Keratinocyte (primary cell): Measurements from ENCODE around the gene CYP27A1. TPM values are rescaled to one million over a fixed set of nuclear protein-coding genes. Genes with fewer than 3 reads are reported as not detected.

Experiments used
- DNase-seq: peaks from one replicate; pipeline ENCODE4 v3.0.0-alpha.2; 2011; ENCODE audit warnings: low read depth, missing footprints, low spot score
- FAIRE-seq: peaks from 2 replicates; lab custom pipeline; 2011; peaks lifted over from hg19 to GRCh38; lab: Jason Lieb, UNC
- H2AFZ ChIP-seq: 2 replicates; pipeline ENCODE4 v1.6.0; 2012; ENCODE audit warnings: low read length, control low read depth, inconsistent platforms; ENCODE audit not compliant: control insufficient read depth
- H3K27ac ChIP-seq: 2 replicates; pipeline ENCODE4 v1.5.1; 2011; ENCODE audit warnings: low read length; ENCODE audit not compliant: control insufficient read depth, insufficient read depth
- H3K27me3 ChIP-seq: 3 replicates; pipeline ENCODE4 v1.6.0; 2011; ENCODE audit warnings: low read length; ENCODE audit not compliant: control insufficient read depth, insufficient read depth; ENCODE audit errors: extremely low read depth
- H3K36me3 ChIP-seq, 2 experiments: 2 replicates in 1 of 2; 3 replicates in 1 of 2; pipeline ENCODE4 v1.5.1; 2011; ENCODE audit warnings: low read length in 2 of 2, mild to moderate bottlenecking in 1 of 2; ENCODE audit not compliant: control insufficient read depth in 2 of 2, insufficient read depth in 2 of 2; ENCODE audit errors: extremely low read depth in 1 of 2
- H3K4me1 ChIP-seq: 3 replicates; pipeline ENCODE4 v1.5.1; 2011; ENCODE audit warnings: low read length; ENCODE audit not compliant: control insufficient read depth, insufficient read depth; ENCODE audit errors: extremely low read depth
- H3K4me2 ChIP-seq: 3 replicates; pipeline ENCODE4 v1.6.0; 2011; ENCODE audit warnings: low read depth, low read length; ENCODE audit not compliant: control insufficient read depth, insufficient read depth; ENCODE audit errors: extremely low read depth
- H3K4me3 ChIP-seq, 3 experiments: fragments of 200-600 bp in 1 of 3; sonication (generic) in 1 of 3; 2 replicates in 2 of 3; 3 replicates in 1 of 3; pipeline ENCODE4 v1.5.1; 2011 to 2016; ENCODE audit warnings: low read length in 3 of 3, mild to moderate bottlenecking in 3 of 3, control low read depth in 2 of 3, inconsistent platforms in 1 of 3, low read depth in 1 of 3, mixed read lengths in 1 of 3, mixed run types in 1 of 3, moderate library complexity in 1 of 3; ENCODE audit not compliant: control insufficient read depth in 2 of 3, insufficient read depth in 2 of 3; ENCODE audit errors: extremely low read depth in 1 of 3
- H3K79me2 ChIP-seq: 2 replicates; pipeline ENCODE4 v1.6.0; 2012; ENCODE audit warnings: low read length; ENCODE audit not compliant: control insufficient read depth, insufficient read depth
- H3K9ac ChIP-seq: 3 replicates; pipeline ENCODE4 v1.6.0; 2011; ENCODE audit warnings: low read length; ENCODE audit not compliant: control insufficient read depth, insufficient read depth; ENCODE audit errors: extremely low read depth
- H3K9me1 ChIP-seq: 3 replicates; pipeline ENCODE4 v1.6.0; 2011; ENCODE audit warnings: low read length; ENCODE audit not compliant: control insufficient read depth, insufficient read depth; ENCODE audit errors: extremely low read depth
- H3K9me3 ChIP-seq: 2 replicates; pipeline ENCODE4 v1.5.1; 2012; ENCODE audit warnings: low read depth, low read length; ENCODE audit not compliant: control insufficient read depth
- H4K20me1 ChIP-seq: 3 replicates; pipeline ENCODE4 v1.6.0; 2011; ENCODE audit warnings: low read length; ENCODE audit not compliant: control insufficient read depth, insufficient read depth; ENCODE audit errors: extremely low read depth
- EZH2 ChIP-seq: IDR thresholded peaks from one replicate; pipeline ENCODE4 v1.6.1; 2012; ENCODE audit warnings: inconsistent platforms, mild to moderate bottlenecking, low read length, moderate library complexity
- dilution Hi-C: fragments of 300-500 bp; cut with MboI; formaldehyde crosslinking; loops from one replicate; pipeline ENCODE4 v1.7.0; 2020; ENCODE audit warnings: low sequenced_read_pairs; ENCODE audit not compliant: extremely low pct_ligation_motif_present
- polyA plus RNA-seq, 5 experiments: library from polyadenylated mRNA; depleted of rRNA in 3 of 5; stranded (reverse) in 3 of 5; stranded (forward) in 1 of 5; unstranded in 1 of 5; fragments of >200 nt; gene quantifications; 1 replicate in 1 of 5; 2 replicates in 3 of 5; 3 replicates in 1 of 5; pipeline versions ENCODE4 v1.2.1 to v1.2.3, GENCODE V29; 2011 to 2012; ENCODE audit warnings: missing spikeins in 2 of 5, low read depth in 1 of 5, low replicate concordance in 1 of 5
- TF ChIP-seq, protein P1 (sequence below), 3 experiments: IDR thresholded peaks in 1 of 3; conservative IDR thresholded peaks in 1 of 3; optimal IDR thresholded peaks in 1 of 3; 2 replicates in 2 of 3; 3 replicates in 1 of 3; pipeline versions ENCODE3 to v1.5.1; 2011; ENCODE audit warnings: low read length in 3 of 3, mild to moderate bottlenecking in 3 of 3, moderate library complexity in 2 of 3, control low read depth in 1 of 3, inconsistent platforms in 1 of 3; ENCODE audit not compliant: insufficient read depth in 2 of 3; ENCODE audit errors: extremely low read depth in 1 of 3

Gene CYP27A1
- polyA plus RNA-seq, 1 donor (not counting 4 experiments of a cell fraction or from before 2014, with no cell fraction given) = 0.12 TPM

DNA sequence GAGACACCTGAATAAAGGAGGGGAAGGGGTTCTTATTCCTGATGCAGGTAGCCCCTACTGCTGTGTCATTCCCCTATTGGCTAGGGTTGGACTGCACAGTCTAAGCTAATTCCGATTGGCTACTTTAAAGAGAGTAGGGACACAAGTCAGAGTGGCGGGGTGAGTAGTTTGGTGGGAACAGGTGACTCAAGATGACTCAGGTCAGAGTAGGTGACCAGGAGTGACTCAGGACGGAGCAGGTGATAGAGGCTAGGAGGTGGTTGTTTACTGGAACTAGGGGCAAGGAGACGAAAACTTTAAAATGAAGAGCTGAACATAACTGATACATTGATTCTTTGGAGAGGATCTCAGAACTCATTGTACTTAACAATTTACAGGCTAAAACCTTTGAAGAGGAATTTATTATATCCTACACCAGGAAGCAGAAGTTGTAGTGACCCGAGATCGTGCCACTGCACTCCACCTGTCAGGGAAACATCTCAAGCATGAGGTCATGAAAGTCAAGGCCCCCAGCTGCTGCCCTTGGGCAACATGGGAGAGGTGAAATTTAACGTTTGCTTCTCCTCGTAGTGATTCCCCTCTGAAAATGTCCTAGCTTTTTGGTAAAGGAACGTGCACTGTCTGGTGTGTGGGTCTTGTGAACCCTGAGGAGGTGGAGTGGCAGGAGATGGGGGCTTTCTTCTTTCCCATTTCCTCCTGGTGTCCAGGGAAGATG, 4.5 kb upstream of the CYP27A1 start:
- Histone ChIP-seq H4K20me1 (no peaks in the 10 kb centered on the region), H3K9ac (no peak overlapping the region), H2AFZ (no peak overlapping the region), H3K27ac (no peak overlapping the region), H3K4me2 (no peak overlapping the region), H3K9me1 (no peaks in the 10 kb centered on the region), H3K9me3 (peaks cover 6% of the 10 kb centered on the region), H3K79me2 (no peaks in the 10 kb centered on the region), H3K27me3 (peaks cover 7% of the 10 kb centered on the region), H3K36me3 (no peaks in the 10 kb centered on the region), H3K4me3 (no peak overlapping the region), H3K4me1 (no peaks in the 10 kb centered on the region)
- no peak for DNase-seq
- dilution Hi-C loops = no loop called here
- no peak for FAIRE-seq
- no peak for TF ChIP-seq EZH2
- TF ChIP-seq, protein P1, sequence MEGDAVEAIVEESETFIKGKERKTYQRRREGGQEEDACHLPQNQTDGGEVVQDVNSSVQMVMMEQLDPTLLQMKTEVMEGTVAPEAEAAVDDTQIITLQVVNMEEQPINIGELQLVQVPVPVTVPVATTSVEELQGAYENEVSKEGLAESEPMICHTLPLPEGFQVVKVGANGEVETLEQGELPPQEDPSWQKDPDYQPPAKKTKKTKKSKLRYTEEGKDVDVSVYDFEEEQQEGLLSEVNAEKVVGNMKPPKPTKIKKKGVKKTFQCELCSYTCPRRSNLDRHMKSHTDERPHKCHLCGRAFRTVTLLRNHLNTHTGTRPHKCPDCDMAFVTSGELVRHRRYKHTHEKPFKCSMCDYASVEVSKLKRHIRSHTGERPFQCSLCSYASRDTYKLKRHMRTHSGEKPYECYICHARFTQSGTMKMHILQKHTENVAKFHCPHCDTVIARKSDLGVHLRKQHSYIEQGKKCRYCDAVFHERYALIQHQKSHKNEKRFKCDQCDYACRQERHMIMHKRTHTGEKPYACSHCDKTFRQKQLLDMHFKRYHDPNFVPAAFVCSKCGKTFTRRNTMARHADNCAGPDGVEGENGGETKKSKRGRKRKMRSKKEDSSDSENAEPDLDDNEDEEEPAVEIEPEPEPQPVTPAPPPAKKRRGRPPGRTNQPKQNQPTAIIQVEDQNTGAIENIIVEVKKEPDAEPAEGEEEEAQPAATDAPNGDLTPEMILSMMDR (optimal IDR thresholded peaks at IDR 0.05 in 1 of 3, IDR thresholded peaks at IDR 0.05 in 1 of 3, conservative IDR thresholded peaks at IDR 0.05 in 1 of 3; ENCODE audit: extremely low read depth in 1 of 3, insufficient read depth in 2 of 3, low read length in 3 of 3) = no peak

DNA sequence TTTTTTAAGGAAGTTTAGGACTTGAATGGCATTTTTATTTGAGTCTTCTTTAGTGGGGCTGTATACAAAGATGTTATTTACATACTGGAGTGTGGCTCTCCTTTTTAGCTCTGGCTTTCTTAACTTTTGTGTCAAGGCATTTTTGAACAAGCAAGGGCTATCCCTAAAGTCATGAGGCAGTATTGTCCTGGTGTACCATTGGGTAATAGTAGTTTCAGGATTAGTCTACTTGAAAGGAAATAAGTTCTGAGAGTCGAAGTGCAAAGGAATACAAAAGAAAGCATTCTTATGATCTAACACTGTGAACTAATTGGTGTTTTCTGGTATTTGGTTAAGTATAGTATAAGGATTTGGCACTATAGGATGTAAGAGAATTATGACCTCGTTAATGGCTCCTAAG, 1.9 kb upstream of the CYP27A1 start:
- Histone ChIP-seq H3K27ac (no peak overlapping the region), H3K4me2 (no peak overlapping the region), H3K9me3 (peaks cover 6% of the 10 kb centered on the region), H2AFZ (no peak overlapping the region), H3K9me1 (no peaks in the 10 kb centered on the region), H4K20me1 (no peaks in the 10 kb centered on the region), H3K36me3 (no peaks in the 10 kb centered on the region), H3K4me3 (no peak overlapping the region), H3K79me2 (no peaks in the 10 kb centered on the region), H3K9ac (no peak overlapping the region), H3K4me1 (no peaks in the 10 kb centered on the region), H3K27me3 (peaks cover 7% of the 10 kb centered on the region)
- FAIRE-seq (no peak), DNase-seq (no peak)
- TF ChIP-seq EZH2 = no peak
- TF ChIP-seq, protein P1 (optimal IDR thresholded peaks at IDR 0.05 in 1 of 3, IDR thresholded peaks at IDR 0.05 in 1 of 3, conservative IDR thresholded peaks at IDR 0.05 in 1 of 3; ENCODE audit: extremely low read depth in 1 of 3, insufficient read depth in 2 of 3, low read length in 3 of 3) = no peak
- dilution Hi-C loops = no loop called here
